K562 (cell line): Measurements from ENCODE around the gene CHMP5. TPM values are rescaled to one million over a fixed set of nuclear protein-coding genes. Genes with fewer than 3 reads are reported as not detected.

Experiments
- CBX2 ChIP-seq: fragments of 200-600 bp; sonication (generic); IDR thresholded peaks from one replicate; pipeline ENCODE4 v1.6.1; 2012; ENCODE audit warnings: mild to moderate bottlenecking, low read length, inconsistent platforms; ENCODE audit not compliant: insufficient read depth, poor library complexity, severe bottlenecking
- FOSL1 ChIP-seq: fragments of 200-800 bp; sonication (Bioruptor generic); conservative IDR thresholded peaks from 2 replicates; pipeline ENCODE4 v1.6.1; 2016; ENCODE audit warnings: missing genetic modification characterization, missing compliant biosample characterization
- GATA2 ChIP-seq: sonication (generic); formaldehyde crosslinking; IDR thresholded peaks from 2 replicates; pipeline ENCODE4 v1.4.0; 2020; ENCODE audit warnings: mild to moderate bottlenecking, missing genetic modification reagents
- HMGN3 ChIP-seq: IDR thresholded peaks from 2 replicates; pipeline ENCODE4 v1.6.1; 2011; ENCODE audit warnings: borderline replicate concordance, low read depth, mild to moderate bottlenecking, mixed read lengths, low read length; ENCODE audit not compliant: insufficient read length; ENCODE audit errors: extremely low read depth
- HSF4 ChIP-seq: fragments of 250-450 bp; sonication (Bioruptor Pico); IDR thresholded peaks from 2 replicates; pipeline ENCODE4 v2.1.2; 2022; ENCODE audit warnings: mild to moderate bottlenecking, moderate library complexity, borderline replicate concordance
- MBD2 ChIP-seq: sonication (generic); IDR thresholded peaks from 2 replicates; pipeline ENCODE4 v1.6.1; 2016; ENCODE audit warnings: low read depth, borderline replicate concordance
- MEF2D ChIP-seq: conservative IDR thresholded peaks from 2 replicates; pipeline ENCODE4 v1.6.1; 2016; ENCODE audit warnings: low read depth, missing genetic modification characterization, missing compliant biosample characterization
- RAD51 ChIP-seq: fragments of 450-650 bp; IDR thresholded peaks from 2 replicates; pipeline ENCODE4 v1.7.1; 2016; ENCODE audit warnings: low read depth, mild to moderate bottlenecking, borderline replicate concordance
- RFX1 ChIP-seq: fragments of 450-650 bp; IDR thresholded peaks from 2 replicates; pipeline ENCODE4 v1.6.1; 2016; ENCODE audit warnings: mild to moderate bottlenecking, moderate library complexity
- SMARCA4 ChIP-seq: fragments of 450-650 bp; IDR thresholded peaks from 2 replicates; pipeline ENCODE4 v1.6.1; 2016
- TAL1 ChIP-seq: fragments of 450-650 bp; IDR thresholded peaks from 2 replicates; pipeline ENCODE4 v1.6.1; 2016; ENCODE audit warnings: mild to moderate bottlenecking
- TCF3 ChIP-seq: sonication (generic); formaldehyde crosslinking; IDR thresholded peaks from 2 replicates; pipeline ENCODE4 v1.4.0; 2020; ENCODE audit warnings: mild to moderate bottlenecking, missing genetic modification reagents
- WHSC1 ChIP-seq: IDR thresholded peaks from one replicate; pipeline ENCODE4 v1.6.1; 2012; ENCODE audit warnings: low read length, control low read depth, inconsistent platforms
- ZNF263 ChIP-seq: sonication (generic); formaldehyde crosslinking; IDR thresholded peaks from 2 replicates; pipeline ENCODE4 v1.8.0; 2022; ENCODE audit warnings: mild to moderate bottlenecking, missing genetic modification reagents, borderline replicate concordance
- ZNF717 ChIP-seq: fragments of 250-450 bp; sonication (Bioruptor Pico); IDR thresholded peaks from 2 replicates; pipeline ENCODE4 v1.5.0; 2021
- polyA plus RNA-seq, 8 experiments: library from polyadenylated mRNA; depleted of rRNA in 4 of 8; stranded (reverse) in 5 of 8; unstranded in 3 of 8; fragments of >200 nt; fragmentation: Nextera tagmentation in 2 of 8; fragmentation: Illumina TruSeq in 1 of 8; extraction: Ambion mirVana in 2 of 8; extraction: Trizol in 1 of 8; gene quantifications; 2 replicates each; pipeline versions ENCODE4 v1.2.1 to v1.2.3, GENCODE V29; 2011 to 2014; ENCODE audit warnings: inconsistent platforms in 1 of 8, missing spikeins in 1 of 8
- total RNA-seq, 7 experiments: library from RNA; depleted of rRNA in 6 of 7; stranded (reverse); fragments of >200 nt in 6 of 7; fragmentation: Illumina TruSeq in 2 of 7; extraction: Trizol in 2 of 7; gene quantifications; 2 replicates each; pipeline versions ENCODE4 v1.2.1 to v1.2.3, GENCODE V29; 2011 to 2021; ENCODE audit warnings: low replicate concordance in 1 of 7
- TF ChIP-seq, protein P1 (sequence below): fragments of 450-650 bp; IDR thresholded peaks from 2 replicates; pipeline ENCODE4 v1.6.1; 2016
- TF ChIP-seq, protein P2 (sequence below), 2 experiments: fragments of 150-350 bp in 1 of 2; IDR thresholded peaks; 2 replicates each; pipeline ENCODE4 v1.6.1; 2012 to 2016; ENCODE audit warnings: low read depth in 2 of 2, low read length in 2 of 2, mild to moderate bottlenecking in 1 of 2, moderate library complexity in 1 of 2
- TF ChIP-seq, protein P3 (sequence below): fragments of 200-800 bp; sonication (Bioruptor generic); IDR thresholded peaks from 2 replicates; pipeline ENCODE4 v1.6.1; 2017; ENCODE audit warnings: missing genetic modification characterization, missing compliant biosample characterization
- TF ChIP-seq, protein P4 (sequence below): sonication (generic); formaldehyde crosslinking; IDR thresholded peaks from 2 replicates; pipeline ENCODE4 v1.9.0; 2022; ENCODE audit warnings: mild to moderate bottlenecking, missing genetic modification reagents
- TF ChIP-seq, protein P5 (sequence below): sonication (generic); formaldehyde crosslinking; IDR thresholded peaks from 2 replicates; pipeline ENCODE4 v1.8.0; 2022; ENCODE audit warnings: mild to moderate bottlenecking, low read depth, missing genetic modification reagents
- TF ChIP-seq, protein P6 (sequence below): fragments of 450-650 bp; IDR thresholded peaks from 2 replicates; pipeline ENCODE4 v1.6.1; 2017; ENCODE audit warnings: mild to moderate bottlenecking, moderate library complexity

Gene CHMP5
- total and polyA plus RNA-seq, 9 of the 15 experiments (the other 6 are each of a cell fraction or from before 2014, with no cell fraction given), result 36.0 to 105 (median 54.9) TPM

DNA sequence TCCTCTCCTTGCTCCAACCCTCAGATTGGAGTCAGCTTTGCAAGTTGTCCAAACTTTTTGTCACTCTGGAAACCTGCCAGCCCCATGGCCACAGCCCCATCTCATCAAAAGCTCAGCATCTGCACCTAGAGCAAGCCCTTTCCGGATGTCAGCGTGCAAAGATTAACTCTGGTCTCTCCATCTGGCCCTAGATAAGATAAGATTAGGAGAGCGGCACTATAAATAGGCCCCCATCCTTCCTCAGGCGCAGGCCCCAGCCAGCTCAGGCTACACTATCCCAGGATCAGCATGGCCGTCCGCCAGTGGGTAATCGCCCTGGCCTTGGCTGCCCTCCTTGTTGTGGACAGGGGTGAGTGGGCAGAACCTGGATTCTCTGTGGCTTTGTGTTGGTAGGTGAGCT, 24.9 kb upstream of the CHMP5 start, which contains the start of gene SPINK4 (continued):
- TF ChIP-seq RAD51, result peak; percentile 39; the same call in 1 of the 2 replicates
- TF ChIP-seq HMGN3, result peak; percentile 83
- TF ChIP-seq CBX2, result no peak
- no peak for TF ChIP-seq WHSC1
- peak; percentile 51; the same call in 1 of the 2 replicates for TF ChIP-seq MBD2
- TF ChIP-seq, protein P1, sequence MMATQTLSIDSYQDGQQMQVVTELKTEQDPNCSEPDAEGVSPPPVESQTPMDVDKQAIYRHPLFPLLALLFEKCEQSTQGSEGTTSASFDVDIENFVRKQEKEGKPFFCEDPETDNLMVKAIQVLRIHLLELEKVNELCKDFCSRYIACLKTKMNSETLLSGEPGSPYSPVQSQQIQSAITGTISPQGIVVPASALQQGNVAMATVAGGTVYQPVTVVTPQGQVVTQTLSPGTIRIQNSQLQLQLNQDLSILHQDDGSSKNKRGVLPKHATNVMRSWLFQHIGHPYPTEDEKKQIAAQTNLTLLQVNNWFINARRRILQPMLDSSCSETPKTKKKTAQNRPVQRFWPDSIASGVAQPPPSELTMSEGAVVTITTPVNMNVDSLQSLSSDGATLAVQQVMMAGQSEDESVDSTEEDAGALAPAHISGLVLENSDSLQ, result peak; percentile 58
- TF ChIP-seq, protein P2, sequence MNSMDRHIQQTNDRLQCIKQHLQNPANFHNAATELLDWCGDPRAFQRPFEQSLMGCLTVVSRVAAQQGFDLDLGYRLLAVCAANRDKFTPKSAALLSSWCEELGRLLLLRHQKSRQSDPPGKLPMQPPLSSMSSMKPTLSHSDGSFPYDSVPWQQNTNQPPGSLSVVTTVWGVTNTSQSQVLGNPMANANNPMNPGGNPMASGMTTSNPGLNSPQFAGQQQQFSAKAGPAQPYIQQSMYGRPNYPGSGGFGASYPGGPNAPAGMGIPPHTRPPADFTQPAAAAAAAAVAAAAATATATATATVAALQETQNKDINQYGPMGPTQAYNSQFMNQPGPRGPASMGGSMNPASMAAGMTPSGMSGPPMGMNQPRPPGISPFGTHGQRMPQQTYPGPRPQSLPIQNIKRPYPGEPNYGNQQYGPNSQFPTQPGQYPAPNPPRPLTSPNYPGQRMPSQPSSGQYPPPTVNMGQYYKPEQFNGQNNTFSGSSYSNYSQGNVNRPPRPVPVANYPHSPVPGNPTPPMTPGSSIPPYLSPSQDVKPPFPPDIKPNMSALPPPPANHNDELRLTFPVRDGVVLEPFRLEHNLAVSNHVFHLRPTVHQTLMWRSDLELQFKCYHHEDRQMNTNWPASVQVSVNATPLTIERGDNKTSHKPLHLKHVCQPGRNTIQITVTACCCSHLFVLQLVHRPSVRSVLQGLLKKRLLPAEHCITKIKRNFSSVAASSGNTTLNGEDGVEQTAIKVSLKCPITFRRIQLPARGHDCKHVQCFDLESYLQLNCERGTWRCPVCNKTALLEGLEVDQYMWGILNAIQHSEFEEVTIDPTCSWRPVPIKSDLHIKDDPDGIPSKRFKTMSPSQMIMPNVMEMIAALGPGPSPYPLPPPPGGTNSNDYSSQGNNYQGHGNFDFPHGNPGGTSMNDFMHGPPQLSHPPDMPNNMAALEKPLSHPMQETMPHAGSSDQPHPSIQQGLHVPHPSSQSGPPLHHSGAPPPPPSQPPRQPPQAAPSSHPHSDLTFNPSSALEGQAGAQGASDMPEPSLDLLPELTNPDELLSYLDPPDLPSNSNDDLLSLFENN (IDR thresholded peaks at IDR 0.05; ENCODE audit: low read depth in 2 of 2, low read length in 2 of 2), result peak in 1 of 2 experiments; percentile 87; a peak in 2 of 4 replicates
- peak; percentile 94 for TF ChIP-seq TCF3 (CRISPR knock-in tag)
- peak; percentile 58 for TF ChIP-seq FOSL1 (tag)
- TF ChIP-seq TAL1, result peak; percentile 96
- peak; percentile 17; the same call in 1 of the 2 replicates for TF ChIP-seq RFX1
- peak; percentile 97 for TF ChIP-seq GATA2 (CRISPR knock-in tag)
- no peak for TF ChIP-seq ZNF263
- peak; percentile 94 for TF ChIP-seq SMARCA4
- TF ChIP-seq, protein P3, sequence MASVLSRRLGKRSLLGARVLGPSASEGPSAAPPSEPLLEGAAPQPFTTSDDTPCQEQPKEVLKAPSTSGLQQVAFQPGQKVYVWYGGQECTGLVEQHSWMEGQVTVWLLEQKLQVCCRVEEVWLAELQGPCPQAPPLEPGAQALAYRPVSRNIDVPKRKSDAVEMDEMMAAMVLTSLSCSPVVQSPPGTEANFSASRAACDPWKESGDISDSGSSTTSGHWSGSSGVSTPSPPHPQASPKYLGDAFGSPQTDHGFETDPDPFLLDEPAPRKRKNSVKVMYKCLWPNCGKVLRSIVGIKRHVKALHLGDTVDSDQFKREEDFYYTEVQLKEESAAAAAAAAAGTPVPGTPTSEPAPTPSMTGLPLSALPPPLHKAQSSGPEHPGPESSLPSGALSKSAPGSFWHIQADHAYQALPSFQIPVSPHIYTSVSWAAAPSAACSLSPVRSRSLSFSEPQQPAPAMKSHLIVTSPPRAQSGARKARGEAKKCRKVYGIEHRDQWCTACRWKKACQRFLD, result peak; percentile 83; the same call in 1 of the 2 replicates
- TF ChIP-seq, protein P4, sequence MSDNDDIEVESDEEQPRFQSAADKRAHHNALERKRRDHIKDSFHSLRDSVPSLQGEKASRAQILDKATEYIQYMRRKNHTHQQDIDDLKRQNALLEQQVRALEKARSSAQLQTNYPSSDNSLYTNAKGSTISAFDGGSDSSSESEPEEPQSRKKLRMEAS (CRISPR knock-in tag), result no peak
- TF ChIP-seq, protein P5, sequence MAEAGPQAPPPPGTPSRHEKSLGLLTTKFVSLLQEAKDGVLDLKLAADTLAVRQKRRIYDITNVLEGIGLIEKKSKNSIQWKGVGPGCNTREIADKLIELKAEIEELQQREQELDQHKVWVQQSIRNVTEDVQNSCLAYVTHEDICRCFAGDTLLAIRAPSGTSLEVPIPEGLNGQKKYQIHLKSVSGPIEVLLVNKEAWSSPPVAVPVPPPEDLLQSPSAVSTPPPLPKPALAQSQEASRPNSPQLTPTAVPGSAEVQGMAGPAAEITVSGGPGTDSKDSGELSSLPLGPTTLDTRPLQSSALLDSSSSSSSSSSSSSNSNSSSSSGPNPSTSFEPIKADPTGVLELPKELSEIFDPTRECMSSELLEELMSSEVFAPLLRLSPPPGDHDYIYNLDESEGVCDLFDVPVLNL, result no peak
- no peak for TF ChIP-seq ZNF717 (CRISPR knock-in tag)
- TF ChIP-seq, protein P6, sequence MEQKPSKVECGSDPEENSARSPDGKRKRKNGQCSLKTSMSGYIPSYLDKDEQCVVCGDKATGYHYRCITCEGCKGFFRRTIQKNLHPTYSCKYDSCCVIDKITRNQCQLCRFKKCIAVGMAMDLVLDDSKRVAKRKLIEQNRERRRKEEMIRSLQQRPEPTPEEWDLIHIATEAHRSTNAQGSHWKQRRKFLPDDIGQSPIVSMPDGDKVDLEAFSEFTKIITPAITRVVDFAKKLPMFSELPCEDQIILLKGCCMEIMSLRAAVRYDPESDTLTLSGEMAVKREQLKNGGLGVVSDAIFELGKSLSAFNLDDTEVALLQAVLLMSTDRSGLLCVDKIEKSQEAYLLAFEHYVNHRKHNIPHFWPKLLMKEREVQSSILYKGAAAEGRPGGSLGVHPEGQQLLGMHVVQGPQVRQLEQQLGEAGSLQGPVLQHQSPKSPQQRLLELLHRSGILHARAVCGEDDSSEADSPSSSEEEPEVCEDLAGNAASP, result no peak
- TF ChIP-seq MEF2D (tag), result peak; percentile 99
- no peak for TF ChIP-seq HSF4 (CRISPR knock-in tag)
